Fibroblast of lung (primary cell): ENCODE data around the gene KIF15. TPM values are rescaled to one million over a fixed set of nuclear protein-coding genes. Genes with fewer than 3 reads are reported as not detected.

ENCODE experiments used
- DNase-seq, 2 donors: peaks; one replicate each; pipeline versions ENCODE4 v3.0.0 to v3.0.0-alpha.2; 2010; ENCODE audit warnings: low read depth in 2 of 2
- H2AFZ ChIP-seq: 2 replicates; pipeline ENCODE4 v1.5.1; 2012; ENCODE audit warnings: low read length, control low read depth, inconsistent platforms
- H3K27ac ChIP-seq: 2 replicates; pipeline ENCODE4 v1.5.1; 2011; ENCODE audit warnings: low read length, control low read depth; ENCODE audit not compliant: insufficient read depth
- H3K27me3 ChIP-seq: 2 replicates; pipeline ENCODE4 v1.5.1; 2011; ENCODE audit warnings: mild to moderate bottlenecking, low read length; ENCODE audit not compliant: control insufficient read depth, insufficient read depth
- H3K36me3 ChIP-seq: 2 replicates; pipeline ENCODE4 v1.5.1; 2011; ENCODE audit warnings: low read length; ENCODE audit not compliant: control insufficient read depth, insufficient read depth
- H3K4me1 ChIP-seq: 2 replicates; pipeline ENCODE4 v1.5.1; 2011; ENCODE audit warnings: low read length; ENCODE audit not compliant: control insufficient read depth, insufficient read depth; ENCODE audit errors: extremely low read depth
- H3K4me2 ChIP-seq: 2 replicates; pipeline ENCODE4 v1.5.1; 2011; ENCODE audit warnings: low read length, control low read depth; ENCODE audit not compliant: insufficient read depth; ENCODE audit errors: extremely low read depth
- H3K4me3 ChIP-seq, 4 experiments: fragments of 200-600 bp in 1 of 4; sonication (generic) in 1 of 4; replicated peaks in 1 of 4; 2 replicates each; pipeline ENCODE4 v1.5.1; 2011 to 2016; ENCODE audit warnings: low read length in 4 of 4, low read depth in 3 of 4, mild to moderate bottlenecking in 3 of 4, control low read depth in 2 of 4, inconsistent platforms in 1 of 4, mixed read lengths in 1 of 4; ENCODE audit not compliant: insufficient read depth in 1 of 4; ENCODE audit errors: control extremely low read depth in 1 of 4
- H3K79me2 ChIP-seq: 2 replicates; pipeline ENCODE4 v1.5.1; 2012; ENCODE audit warnings: mild to moderate bottlenecking, low read length, inconsistent platforms; ENCODE audit not compliant: control insufficient read depth, insufficient read depth
- H3K9ac ChIP-seq: 2 replicates; pipeline ENCODE4 v1.5.1; 2011; ENCODE audit warnings: mild to moderate bottlenecking, low read length, control low read depth; ENCODE audit not compliant: insufficient read depth
- H3K9me3 ChIP-seq: 2 replicates; pipeline ENCODE4 v1.5.1; 2012; ENCODE audit warnings: low read depth, low read length; ENCODE audit not compliant: control insufficient read depth, insufficient read depth
- H4K20me1 ChIP-seq: 2 replicates; pipeline ENCODE4 v1.5.1; 2011; ENCODE audit warnings: low read length; ENCODE audit not compliant: control insufficient read depth, insufficient read depth; ENCODE audit errors: extremely low read depth
- CTCF ChIP-seq, 2 donors: IDR thresholded peaks in 1 of 2; conservative IDR thresholded peaks in 1 of 2; 1 replicate in 1 of 2; 2 replicates in 1 of 2; pipeline ENCODE4 v1.5.1; 2011 to 2012; ENCODE audit warnings: low read length in 2 of 2, control low read depth in 1 of 2, inconsistent platforms in 1 of 2, low read depth in 1 of 2, mild to moderate bottlenecking in 1 of 2
- EZH2 ChIP-seq: IDR thresholded peaks from 2 replicates; pipeline ENCODE4 v1.5.1; 2012; ENCODE audit warnings: low read length, control low read depth, mild to moderate bottlenecking; ENCODE audit errors: missing control alignments
- polyA plus RNA-seq, 2 donors: library from polyadenylated mRNA; depleted of rRNA in 1 of 2; stranded (reverse) in 1 of 2; unstranded in 1 of 2; fragments of >200 nt; gene quantifications; 2 replicates each; pipeline ENCODE4 v1.2.1, GENCODE V29; 2011 to 2012; ENCODE audit warnings: missing spikeins in 1 of 2
- total RNA-seq: library from RNA; depleted of rRNA; stranded (reverse); fragments of >200 nt; gene quantifications from 2 replicates; pipeline ENCODE4 v1.2.1, GENCODE V29; 2014

Gene KIF15
- total and polyA plus RNA-seq, 2 donors (not counting 1 experiment from before 2014, with no cell fraction given), result 3.1 to 3.8 TPM

GRCh38 chr3:44772099-44772442 is 10.5 kb downstream of the KIF15 start:
- TF ChIP-seq CTCF (conservative IDR thresholded peaks at IDR 0.05 in 1 of 2, IDR thresholded peaks at IDR 0.05 in 1 of 2; ENCODE audit: low read depth in 1 of 2, low read length in 2 of 2) (no peak), EZH2 (no peak)
- no peak overlapping the region for H3K27ac ChIP-seq
- no peaks in the 10 kb centered on the region for H4K20me1 ChIP-seq
- H3K79me2 ChIP-seq, result peaks cover 17% of the 10 kb centered on the region
- no peak overlapping the region for H3K9ac ChIP-seq
- H3K27me3 ChIP-seq, result no peaks in the 10 kb centered on the region
- H3K4me1 ChIP-seq, result no peaks in the 10 kb centered on the region
- no peak overlapping the region for H2AFZ ChIP-seq
- no peak overlapping the region for H3K4me3 ChIP-seq
- DNase-seq, result no peak
- H3K36me3 ChIP-seq, result no peaks in the 10 kb centered on the region
- H3K4me2 ChIP-seq, result no peak overlapping the region
- no peaks in the 10 kb centered on the region for H3K9me3 ChIP-seq

GRCh38 chr3:44782891-44783290 is 21.3 kb downstream of the KIF15 start:
- no peaks in the 10 kb centered on the region for H3K4me1 ChIP-seq
- H3K4me3 ChIP-seq, result no peak overlapping the region
- H2AFZ ChIP-seq, result no peak overlapping the region
- no peak for DNase-seq
- peaks cover 2% of the 10 kb centered on the region for H3K36me3 ChIP-seq
- H3K9me3 ChIP-seq, result no peaks in the 10 kb centered on the region
- H3K9ac ChIP-seq, result no peak overlapping the region
- TF ChIP-seq EZH2 (no peak), CTCF (conservative IDR thresholded peaks at IDR 0.05 in 1 of 2, IDR thresholded peaks at IDR 0.05 in 1 of 2; ENCODE audit: low read depth in 1 of 2, low read length in 2 of 2) (no peak)
- no peak overlapping the region for H3K27ac ChIP-seq
- no peaks in the 10 kb centered on the region for H4K20me1 ChIP-seq
- H3K4me2 ChIP-seq, result no peak overlapping the region
- no peaks in the 10 kb centered on the region for H3K79me2 ChIP-seq
- no peaks in the 10 kb centered on the region for H3K27me3 ChIP-seq

- Histone ChIP-seq H4K20me1 (no peaks in the 10 kb centered on the region), H3K36me3 (peaks cover 2% of the 10 kb centered on the region), H3K4me3 (no peak overlapping the region), H3K79me2 (no peaks in the 10 kb centered on the region), H3K4me2 (no peak overlapping the region), H3K27me3 (no peaks in the 10 kb centered on the region), H2AFZ (no peak overlapping the region), H3K4me1 (no peaks in the 10 kb centered on the region), H3K9ac (no peak overlapping the region), H3K27ac (no peak overlapping the region), H3K9me3 (no peaks in the 10 kb centered on the region)
- peak in 1 of 2 donors; percentile 53 for DNase-seq
- TF ChIP-seq CTCF (conservative IDR thresholded peaks at IDR 0.05 in 1 of 2, IDR thresholded peaks at IDR 0.05 in 1 of 2; ENCODE audit: low read depth in 1 of 2, low read length in 2 of 2) (no peak), EZH2 (no peak)
These were observed 33.6 kb downstream of the KIF15 start for GRCh38 chr3:44795197-44795596.
